ENCODE results near the gene TPK1.
"Not testable (repeated sequence)": the region's sequence is repeated elsewhere in the genome, so short reads cannot be mapped to it uniquely, and the experiment has no call there.

TPK1 gene

GRCh38 chr7:144776447-144776846 lies 59.4 kb downstream of the TPK1 start:
- no peak for DNase-seq

GRCh38 chr7:144775749-144776148 lies 60.1 kb downstream of the TPK1 start:
- DNase-seq, result no peak

- no peak for DNase-seq
These were observed 63.9 kb downstream of the TPK1 start for GRCh38 chr7:144771927-144772326.

- no peak for DNase-seq
These were observed 64.7 kb downstream of the TPK1 start for GRCh38 chr7:144771174-144771573.

- DNase-seq, result no peak
These were observed 66.5 kb downstream of the TPK1 start for GRCh38 chr7:144769352-144769751.

GRCh38 chr7:144768633-144769032 lies 67.2 kb downstream of the TPK1 start:
- no peak for DNase-seq

GRCh38 chr7:144763291-144763690 lies 72.6 kb downstream of the TPK1 start:
- DNase-seq, result no peak

- DNase-seq, result no peak
These were observed 73.0 kb downstream of the TPK1 start for GRCh38 chr7:144762853-144763252.

- DNase-seq, result no peak
These were observed 74.4 kb downstream of the TPK1 start for GRCh38 chr7:144761493-144761892.

GRCh38 chr7:144759653-144760052 lies 76.2 kb downstream of the TPK1 start:
- no peak for DNase-seq

- no peak for DNase-seq
These were observed 87.9 kb downstream of the TPK1 start for GRCh38 chr7:144747936-144748335.

- DNase-seq, result peak; percentile 39
These were observed 97.0 kb downstream of the TPK1 start for GRCh38 chr7:144738708-144739314.

- no peak for DNase-seq
These were observed 97.7 kb downstream of the TPK1 start for GRCh38 chr7:144738146-144738545.

- DNase-seq, result no peak
These were observed 98.9 kb downstream of the TPK1 start for GRCh38 chr7:144736880-144737493.

GRCh38 chr7:144735505-144736276 lies 100.2 kb downstream of the TPK1 start:
- peak; percentile 7 for DNase-seq

- no peak for DNase-seq
These were observed 104.0 kb downstream of the TPK1 start for GRCh38 chr7:144731661-144732351.

- no peak for DNase-seq
These were observed 105.6 kb downstream of the TPK1 start for GRCh38 chr7:144730224-144730623.

- DNase-seq, result no peak
These were observed 106.6 kb downstream of the TPK1 start for GRCh38 chr7:144729226-144729625.

- DNase-seq, result no peak
These were observed 107.3 kb downstream of the TPK1 start for GRCh38 chr7:144728551-144728950.

- DNase-seq, result not testable (repeated sequence)
These were observed 109.0 kb downstream of the TPK1 start for GRCh38 chr7:144726840-144727239.

GRCh38 chr7:144725070-144725469 lies 110.8 kb downstream of the TPK1 start:
- no peak for DNase-seq

GRCh38 chr7:144723301-144723700 lies 112.6 kb downstream of the TPK1 start:
- DNase-seq, result no peak

- no peak for DNase-seq
These were observed 115.1 kb downstream of the TPK1 start for GRCh38 chr7:144720710-144721109.

- DNase-seq, result no peak
These were observed 115.7 kb downstream of the TPK1 start for GRCh38 chr7:144720149-144720548.
